Mononuclear cell (primary cell): Measurements from ENCODE around the gene SHROOM3. TPM values are rescaled to one million over a fixed set of nuclear protein-coding genes. Genes with fewer than 3 reads are reported as not detected.

Experiments used
- H3K27me3 ChIP-seq: 2 replicates; pipeline ENCODE4 v1.6.0; 2011; ENCODE audit warnings: low read length, control low read depth; ENCODE audit not compliant: insufficient read depth
- H3K4me1 ChIP-seq: 2 replicates; pipeline ENCODE4 v1.5.1; 2011; ENCODE audit warnings: mild to moderate bottlenecking, low read length, control low read depth; ENCODE audit not compliant: insufficient read depth
- H3K4me3 ChIP-seq: 2 replicates; pipeline ENCODE4 v1.5.1; 2011; ENCODE audit warnings: mild to moderate bottlenecking, low read length, moderate library complexity
- H3K9me3 ChIP-seq: 2 replicates; pipeline ENCODE4 v1.5.1; 2011; ENCODE audit warnings: low read depth, mild to moderate bottlenecking, control low read depth, low read length
- total RNA-seq: library from RNA; depleted of rRNA; stranded (reverse); fragments of >200 nt; gene quantifications from one replicate; pipeline ENCODE4 v1.2.3, GENCODE V29; 2012

Gene SHROOM3
- total RNA-seq, 1 donor = 0.42 TPM

GRCh38 chr4:76658231-76659102, 223.4 kb downstream of the SHROOM3 start:
- H3K9me3 ChIP-seq = no peaks in the 10 kb centered on the region
- no peaks in the 10 kb centered on the region for H3K27me3 ChIP-seq
- no peak overlapping the region for H3K4me3 ChIP-seq
- H3K4me1 ChIP-seq = no peaks in the 10 kb centered on the region

GRCh38 chr4:76659103-76659490, 224.1 kb downstream of the SHROOM3 start:
- H3K4me3 ChIP-seq = no peak overlapping the region
- no peaks in the 10 kb centered on the region for H3K27me3 ChIP-seq
- H3K9me3 ChIP-seq = no peaks in the 10 kb centered on the region
- no peaks in the 10 kb centered on the region for H3K4me1 ChIP-seq

- no peaks in the 10 kb centered on the region for H3K9me3 ChIP-seq
- no peaks in the 10 kb centered on the region for H3K4me1 ChIP-seq
- H3K4me3 ChIP-seq = no peak overlapping the region
- no peaks in the 10 kb centered on the region for H3K27me3 ChIP-seq
These were observed 228.8 kb downstream of the SHROOM3 start for GRCh38 chr4:76663824-76664223.

- no peak overlapping the region for H3K4me3 ChIP-seq
- no peaks in the 10 kb centered on the region for H3K27me3 ChIP-seq
- no peaks in the 10 kb centered on the region for H3K9me3 ChIP-seq
- H3K4me1 ChIP-seq = no peaks in the 10 kb centered on the region
These were observed 230.1 kb downstream of the SHROOM3 start for GRCh38 chr4:76665153-76665552.

GRCh38 chr4:76665721-76666120, 230.7 kb downstream of the SHROOM3 start:
- Histone ChIP-seq H3K9me3 (no peaks in the 10 kb centered on the region), H3K27me3 (no peaks in the 10 kb centered on the region), H3K4me1 (no peaks in the 10 kb centered on the region), H3K4me3 (no peak overlapping the region)

- Histone ChIP-seq H3K4me1 (no peaks in the 10 kb centered on the region), H3K9me3 (no peaks in the 10 kb centered on the region), H3K27me3 (no peaks in the 10 kb centered on the region), H3K4me3 (no peak overlapping the region)
These were observed 232.0 kb downstream of the SHROOM3 start for GRCh38 chr4:76666944-76667532.

- Histone ChIP-seq H3K9me3 (no peaks in the 10 kb centered on the region), H3K4me1 (no peaks in the 10 kb centered on the region), H3K27me3 (no peaks in the 10 kb centered on the region), H3K4me3 (no peak overlapping the region)
These were observed 235.6 kb downstream of the SHROOM3 start for GRCh38 chr4:76670631-76671030.

GRCh38 chr4:76673362-76673761, 238.3 kb downstream of the SHROOM3 start:
- no peak overlapping the region for H3K4me3 ChIP-seq
- H3K27me3 ChIP-seq = no peaks in the 10 kb centered on the region
- no peaks in the 10 kb centered on the region for H3K4me1 ChIP-seq
- no peaks in the 10 kb centered on the region for H3K9me3 ChIP-seq

GRCh38 chr4:76674983-76675382, 240.0 kb downstream of the SHROOM3 start:
- Histone ChIP-seq H3K4me1 (no peaks in the 10 kb centered on the region), H3K9me3 (no peaks in the 10 kb centered on the region), H3K4me3 (no peak overlapping the region), H3K27me3 (no peaks in the 10 kb centered on the region)

GRCh38 chr4:76677571-76678326, 242.7 kb downstream of the SHROOM3 start:
- no peaks in the 10 kb centered on the region for H3K4me1 ChIP-seq
- H3K27me3 ChIP-seq = no peaks in the 10 kb centered on the region
- H3K4me3 ChIP-seq = no peak overlapping the region
- H3K9me3 ChIP-seq = no peaks in the 10 kb centered on the region

- no peaks in the 10 kb centered on the region for H3K9me3 ChIP-seq
- peaks cover 3% of the 10 kb centered on the region for H3K27me3 ChIP-seq
- no peak overlapping the region for H3K4me3 ChIP-seq
- H3K4me1 ChIP-seq = no peaks in the 10 kb centered on the region
These were observed 244.7 kb downstream of the SHROOM3 start for GRCh38 chr4:76679691-76680090.

GRCh38 chr4:76680952-76681351, 245.9 kb downstream of the SHROOM3 start:
- no peaks in the 10 kb centered on the region for H3K4me1 ChIP-seq
- H3K4me3 ChIP-seq = no peak overlapping the region
- peaks cover 3% of the 10 kb centered on the region for H3K27me3 ChIP-seq
- no peaks in the 10 kb centered on the region for H3K9me3 ChIP-seq

GRCh38 chr4:76681996-76682395, 247.0 kb downstream of the SHROOM3 start:
- Histone ChIP-seq H3K4me1 (no peaks in the 10 kb centered on the region), H3K27me3 (peaks cover 8% of the 10 kb centered on the region), H3K4me3 (no peak overlapping the region), H3K9me3 (no peaks in the 10 kb centered on the region)

GRCh38 chr4:76683144-76683543, 248.1 kb downstream of the SHROOM3 start:
- H3K4me3 ChIP-seq = no peak overlapping the region
- no peaks in the 10 kb centered on the region for H3K4me1 ChIP-seq
- peaks cover 20% of the 10 kb centered on the region for H3K27me3 ChIP-seq
- no peaks in the 10 kb centered on the region for H3K9me3 ChIP-seq

- Histone ChIP-seq H3K4me3 (no peak overlapping the region), H3K4me1 (peaks cover 9% of the 10 kb centered on the region), H3K27me3 (peaks cover 64% of the 10 kb centered on the region), H3K9me3 (no peaks in the 10 kb centered on the region)
These were observed 252.9 kb downstream of the SHROOM3 start for GRCh38 chr4:76687746-76688448.
